ENCODE measurements around the gene ZFP82. TPM values are rescaled to one million over a fixed set of nuclear protein-coding genes. Genes with fewer than 3 reads are reported as not detected.

Gene ZFP82
- total and polyA plus RNA-seq, 2 of the 4 experiments (the other 2 are of a cell fraction), result 1.6 to 3.9 TPM

- Histone ChIP-seq H3K56ac (ENCODE audit: extremely low read depth, insufficient read depth, low read length) (no peak within 1 kb of the TSS), H4K5ac (ENCODE audit: low read depth, low read length) (peak within 1 kb of the TSS; percentile 62), H4K91ac (ENCODE audit: insufficient read depth, low read depth, low read length) (no peak within 1 kb of the TSS), H4K20me1 (ENCODE audit: insufficient read depth, low read length) (no peaks in the 10 kb centered on the region), H3K9ac (ENCODE audit: low read depth, low read length) (peak within 1 kb of the TSS; percentile 79), H2AK9ac (replicated peaks; ENCODE audit: low read depth, low read length, poor library complexity) (peak within 1 kb of the TSS; percentile 52), H2BK20ac (ENCODE audit: low read depth, low read length) (no peak within 1 kb of the TSS), H3K9me3 (ENCODE audit: control insufficient read depth, insufficient read depth, low read length) (no peaks in the 10 kb centered on the region; the same call in 1 of the 2 replicates), H2AFZ (replicated peaks; ENCODE audit: low read length, poor library complexity) (peak within 1 kb of the TSS; percentile 99), H3K14ac (replicated peaks; ENCODE audit: low read depth, low read length) (peak within 1 kb of the TSS; percentile 30; the same call in 1 of the 2 replicates), H4K8ac (ENCODE audit: low read depth in 2 of 2, low read length in 2 of 2) (peak within 1 kb of the TSS; percentile 91 to 93), H3K79me1 (ENCODE audit: low read depth in 1 of 2, low read length in 2 of 2) (peaks cover 8 to 16% of the 10 kb centered on the region in 2 experiments), H2BK5ac (ENCODE audit: low read depth, low read length, poor library complexity, severe bottlenecking) (peak within 1 kb of the TSS; percentile 54), H3K36me3 (ENCODE audit: control insufficient read depth, insufficient read depth, low read length) (no peaks in the 10 kb centered on the region), H3K27ac (ENCODE audit: insufficient read depth, low read length) (peak within 1 kb of the TSS; percentile 70), H3K4me2 (ENCODE audit: low read depth, low read length) (peak within 1 kb of the TSS; percentile 78), H2BK15ac (ENCODE audit: low read depth, low read length) (no peak within 1 kb of the TSS), H3K4ac (ENCODE audit: low read depth, low read length) (peak within 1 kb of the TSS; percentile 21), H3K18ac (ENCODE audit: low read depth, low read length) (no peak within 1 kb of the TSS), H2BK120ac (ENCODE audit: low read depth, low read length) (no peak within 1 kb of the TSS), H3K4me3 (ENCODE audit: insufficient read depth, low read depth, low read length) (peak within 1 kb of the TSS; percentile 66), H3K9me1 (ENCODE audit: insufficient read depth, low read length) (no peaks in the 10 kb centered on the region), H3K23ac (ENCODE audit: low read depth, low read length) (peak within 1 kb of the TSS; percentile 41; the same call in 1 of the 2 replicates), H2AK5ac (ENCODE audit: low read depth, low read length) (no peak within 1 kb of the TSS), H3K27me3 (ENCODE audit: control insufficient read depth, insufficient read depth, low read length) (no peaks in the 10 kb centered on the region), H3K4me1 (ENCODE audit: control insufficient read depth, insufficient read depth, low read length) (peaks cover 4% of the 10 kb centered on the region; the same call in 1 of the 2 replicates)
- ATAC-seq (ENCODE audit: low read depth) (peak; percentile 98), DNase-seq (peak; percentile 91)
- TF ChIP-seq ELK1 (IDR thresholded peaks at IDR 0.05; ENCODE audit: borderline replicate concordance, low read depth, low read length), result no peak
- TF ChIP-seq MAFK (IDR thresholded peaks at IDR 0.05; ENCODE audit: low read depth, low read length), result no peak
- peak; percentile 87; the same call in 1 of the 2 replicates for TF ChIP-seq CHD1 (IDR thresholded peaks at IDR 0.05; ENCODE audit: low read depth, low read length)
- TF ChIP-seq BHLHE40 (IDR thresholded peaks at IDR 0.05; ENCODE audit: low read depth, low read length), result peak; percentile 89
- TF ChIP-seq MXI1 (IDR thresholded peaks at IDR 0.05; ENCODE audit: borderline replicate concordance, low read depth, low read length), result 0 out of 2 replicates have a peak, but pooled peaks have one; percentile 11
- peak; percentile 23; the same call in 1 of the 2 replicates for TF ChIP-seq SMC3 (IDR thresholded peaks at IDR 0.05; ENCODE audit: low read depth, low read length)
- TF ChIP-seq RAD21 (IDR thresholded peaks at IDR 0.05; ENCODE audit: low read length), result peak; percentile 41; the same call in 1 of the 2 replicates
- TF ChIP-seq CEBPB (IDR thresholded peaks at IDR 0.05; ENCODE audit: low read depth, low read length), result no peak
- TF ChIP-seq FOS (IDR thresholded peaks at IDR 0.05; ENCODE audit: low read depth, low read length), result no peak
- TF ChIP-seq CTCF (conservative IDR thresholded peaks at IDR 0.05; ENCODE audit: low read depth, low read length), result peak; percentile 24; the same call in 1 of the 2 replicates
- intact Hi-C loops (cut with micrococcal nuclease) (loop anchor here (5.0 kb wide), 2 partner anchors 38 to 162 kb away; partner anchors contain the start of genes ZFP82 and ZNF146), in situ Hi-C loops (cut with MboI; ENCODE audit: low sequenced_read_pairs) (no loop called here), dilution Hi-C loops (cut with HindIII; ENCODE audit: low sequenced_read_pairs, unreplicated experiment) (no loop called here)
- POLR2A ChIA-PET (ENCODE audit: unreplicated experiment), result interaction anchor here (0.5 kb wide), 1 partner anchor 60 kb away, joined by 5 read pairs; no protein-coding TSS in a partner anchor
- no TSS peak for BruUV-seq (replicated peaks)
- CTCF ChIA-PET, result interaction anchor here (0.6 kb wide), 1 partner anchor 33 kb away, joined by 3 read pairs; no protein-coding TSS in a partner anchor
- 0% methylated on average over 12 of the region's 69 CpGs; no CpG with 5 or more reads in 1 of the 2 experiments for WGBS, 2 experiments (ENCODE audit: extremely low coverage in 2 of 2, insufficient read length in 1 of 2)
Measured at GRCh38 chr19:36378625-36379509, 39.6 kb downstream of the ZFP82 start, which contains the start of gene ZFP14. ZFP14 (minus strand) TSS chr19:36379201; CDS start chr19:36367892, 11,309 bp downstream.

Data from IMR-90 (cell line).